Erythroblast (primary cell): ENCODE measurements around the gene PTPRA.

Experiments
- GATA1 ChIP-seq: IDR thresholded peaks from 2 replicates; pipeline ENCODE4 v1.6.1; 2011; ENCODE audit warnings: low read depth, mild to moderate bottlenecking, control low read depth, low read length, moderate library complexity
- POLR2A ChIP-seq: IDR thresholded peaks from 2 replicates; pipeline ENCODE4 v1.6.1; 2011; ENCODE audit warnings: mild to moderate bottlenecking, low read length

DNA sequence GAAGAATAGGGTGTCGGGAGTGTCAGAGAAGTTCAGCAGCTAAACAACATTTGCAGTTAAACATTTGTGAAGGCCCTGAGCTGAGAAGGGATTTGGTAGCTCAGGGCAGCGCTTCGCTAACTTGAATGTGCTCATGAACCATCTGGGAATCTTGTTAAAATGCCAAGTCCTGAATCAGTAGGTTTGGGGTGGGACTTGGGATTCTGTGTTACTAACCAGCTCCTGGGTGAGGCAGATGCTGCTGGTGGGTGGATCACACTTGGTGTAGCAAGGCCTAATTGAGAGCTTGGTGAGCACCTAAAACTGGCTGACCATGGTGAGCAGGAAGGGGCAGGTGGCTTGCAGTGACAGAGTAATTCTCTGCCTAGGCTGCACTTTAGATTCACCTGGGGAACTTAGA is 5.9 kb downstream of the PTPRA start:
- no peak for TF ChIP-seq POLR2A
- TF ChIP-seq GATA1 = no peak
